GM04503 (cell line): ENCODE measurements around the gene RPP21.

Experiments used
- DNase-seq: peaks from one replicate; pipeline ENCODE4 v3.0.0-alpha.2; 2012; ENCODE audit warnings: low read depth

RPP21 gene

DNA sequence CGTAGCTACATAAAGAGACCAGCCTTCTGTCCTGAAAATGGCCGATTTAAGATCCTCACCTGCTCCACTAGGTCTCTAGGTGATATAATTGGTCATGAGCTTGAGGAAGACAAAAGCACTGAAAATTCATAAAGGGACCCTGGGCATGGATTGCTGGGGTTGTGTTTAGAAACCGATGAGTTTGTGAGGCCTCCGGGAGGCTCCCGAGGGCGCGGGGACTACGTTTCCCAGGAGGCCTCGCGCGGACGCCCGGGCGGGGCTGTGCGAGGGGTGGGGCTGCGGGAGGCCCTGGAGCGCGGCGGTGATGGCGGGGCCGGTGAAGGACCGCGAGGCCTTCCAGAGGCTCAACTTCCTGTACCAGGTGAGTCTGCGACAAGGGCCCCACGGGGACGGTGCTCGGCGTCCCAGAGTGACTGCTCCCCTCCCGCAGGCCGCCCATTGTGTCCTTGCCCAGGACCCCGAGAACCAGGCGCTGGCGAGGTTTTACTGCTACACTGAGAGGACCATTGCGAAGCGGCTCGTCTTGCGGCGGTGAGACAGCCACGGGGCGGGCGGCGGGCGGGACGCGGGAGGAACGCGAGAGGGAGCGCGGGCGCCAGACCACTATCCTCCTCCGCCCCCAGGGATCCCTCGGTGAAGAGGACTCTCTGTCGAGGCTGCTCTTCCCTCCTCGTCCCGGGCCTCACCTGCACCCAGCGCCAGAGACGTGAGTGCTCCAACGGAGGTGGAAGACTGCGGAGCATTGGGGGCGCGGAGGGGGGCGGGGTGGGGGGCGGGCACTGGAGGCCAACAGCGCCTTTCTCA, at the start of gene RPP21:
TSS of gene RPP21 (plus strand) at position 289 of the 804 bp plus-strand sequence. CDS start at position 305, 16 bp downstream.
- DNase-seq = peak; percentile 33

DNA sequence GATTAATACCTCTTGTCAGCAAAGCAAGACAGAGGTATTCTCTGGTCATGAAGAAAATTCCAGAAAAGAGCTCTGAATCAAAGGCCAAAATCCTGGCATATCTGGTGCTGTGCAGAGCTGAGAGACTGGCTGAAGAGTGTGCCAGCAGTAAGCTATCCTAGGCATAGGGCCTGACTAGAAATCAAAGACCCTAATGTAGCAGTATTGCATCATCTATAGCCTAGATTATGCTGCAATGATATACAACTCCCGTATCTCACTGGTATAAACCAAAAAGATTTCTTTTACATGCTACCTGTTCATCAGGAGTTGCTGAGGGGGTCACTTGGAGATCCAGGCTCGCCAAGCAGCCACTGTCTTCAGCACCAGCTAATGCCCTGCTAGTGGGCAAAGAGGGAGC, 49.1 kb upstream of the RPP21 start:
- no peak for DNase-seq

DNA sequence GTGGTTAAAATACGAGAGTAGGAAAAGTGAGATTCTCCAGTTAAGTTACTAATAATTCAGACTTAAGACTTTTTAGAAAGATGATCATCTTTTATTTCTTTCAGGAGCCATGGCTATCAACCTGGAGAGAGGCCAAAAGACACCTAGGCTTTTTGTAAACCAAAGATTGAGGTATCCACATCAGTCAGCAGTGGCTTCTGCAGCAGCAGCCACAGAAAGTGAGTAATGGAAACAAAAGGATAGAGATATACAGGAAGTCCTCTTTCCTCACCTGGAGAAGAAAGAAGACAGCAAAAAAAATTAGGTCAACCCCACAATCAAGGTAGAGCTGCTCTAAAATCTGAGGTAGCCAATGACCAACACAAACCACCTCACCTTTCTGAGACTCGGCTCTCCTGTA, 41.0 kb upstream of the RPP21 start:
- DNase-seq = no peak

DNA sequence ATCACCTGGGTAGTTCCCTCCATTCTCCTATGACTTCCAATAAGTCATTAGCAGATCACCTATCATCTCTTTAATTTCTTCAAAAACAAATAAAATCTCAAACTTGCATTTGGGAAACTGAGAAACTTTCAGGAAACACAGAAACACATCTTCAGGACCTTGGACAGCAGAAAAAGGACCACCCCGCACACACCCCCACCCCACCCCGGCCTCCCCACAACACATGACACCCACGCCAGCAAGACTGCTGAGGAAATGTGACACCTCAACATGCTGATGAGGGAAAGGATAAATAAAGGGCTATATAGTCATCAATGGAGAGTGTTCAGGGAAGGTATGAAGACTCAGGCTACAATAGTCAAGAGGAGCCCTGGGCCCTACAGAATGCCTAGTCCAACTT, 33.9 kb upstream of the RPP21 start:
- DNase-seq = no peak

DNA sequence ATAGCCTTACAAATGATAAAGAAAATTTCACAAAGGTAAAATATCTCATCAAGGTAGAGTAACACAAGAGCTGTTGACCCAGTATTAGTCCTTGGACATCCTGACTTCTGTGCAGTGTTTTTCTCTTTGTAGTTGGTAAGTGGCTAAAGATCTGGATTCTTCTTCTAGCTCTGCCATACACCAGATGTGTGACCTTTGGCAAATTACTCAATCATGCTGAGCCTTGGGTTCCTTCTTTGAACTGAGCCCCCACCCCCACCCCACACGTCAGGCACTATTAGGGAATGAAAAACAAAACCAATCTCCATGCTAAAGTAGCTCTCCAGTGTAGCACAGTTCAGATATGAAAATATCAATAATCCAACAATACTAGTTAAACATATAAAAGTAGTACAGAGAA, 33.3 kb upstream of the RPP21 start:
- DNase-seq = no peak

DNA sequence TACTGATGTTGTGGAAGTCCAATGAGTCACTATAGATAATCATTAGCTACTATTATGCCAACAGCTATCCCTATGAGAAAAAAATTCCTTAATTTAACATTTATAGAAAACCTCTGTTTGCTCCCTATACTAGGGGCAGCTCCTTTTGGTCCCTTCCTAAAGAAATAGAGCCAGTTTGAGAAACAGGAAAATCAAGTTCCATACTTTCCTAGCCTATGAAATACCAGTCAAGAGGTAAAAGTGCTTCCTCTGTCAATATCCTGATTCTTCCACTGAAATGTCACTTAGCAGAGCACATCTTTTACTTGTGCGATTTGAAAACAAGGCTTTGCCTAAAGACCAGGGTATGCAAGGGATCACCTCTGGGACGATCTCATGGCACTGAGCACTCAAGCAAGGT, 32.7 kb upstream of the RPP21 start:
- DNase-seq = no peak

DNA sequence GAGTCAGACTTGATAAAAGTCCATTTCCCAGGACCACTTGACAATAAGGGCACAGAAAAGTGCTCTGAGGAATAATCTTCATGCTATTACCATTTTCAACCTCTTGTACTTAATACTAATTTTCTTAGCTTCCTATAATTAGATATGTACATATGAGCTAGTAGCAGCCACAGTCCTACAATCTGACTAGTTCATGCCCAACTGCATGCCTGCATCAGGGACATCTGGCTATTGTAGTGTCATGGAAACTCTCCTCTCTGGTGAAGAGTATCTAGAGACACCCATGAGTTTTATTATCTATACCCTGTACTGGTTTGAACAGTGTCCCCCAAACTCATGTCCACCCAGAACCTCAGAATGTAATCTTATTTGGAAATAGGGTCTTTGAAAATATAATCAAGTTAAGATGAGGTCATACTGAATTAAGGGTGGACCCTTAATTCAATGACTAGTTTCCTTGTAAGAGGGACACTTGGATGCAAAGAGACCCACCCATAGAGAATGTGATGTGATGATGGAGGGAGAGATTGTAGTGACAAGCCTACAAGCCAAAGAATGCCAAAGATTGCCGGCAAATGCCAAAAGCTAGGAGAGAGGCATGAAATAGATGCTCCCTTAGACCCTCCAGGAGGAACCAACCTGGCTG, 32.2 kb upstream of the RPP21 start:
- DNase-seq = no peak

DNA sequence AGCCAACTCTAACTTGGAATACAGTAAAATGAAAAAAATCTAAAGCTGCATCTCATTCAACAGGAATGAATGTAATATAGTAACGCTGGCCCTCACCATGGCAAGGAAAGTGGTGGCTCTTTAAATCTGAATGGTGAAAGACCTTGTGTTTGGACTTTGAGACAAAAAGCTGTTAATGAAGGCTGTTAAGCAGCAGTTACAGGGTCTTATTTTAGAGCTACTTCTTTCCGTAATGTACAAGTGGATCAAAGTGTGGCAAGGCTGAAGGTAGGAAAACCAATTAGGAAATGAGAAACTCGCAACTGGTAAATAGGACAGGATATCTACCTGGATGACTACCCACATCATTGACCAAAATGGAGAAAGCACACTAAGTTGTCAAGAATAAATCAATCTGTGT, 29.8 kb upstream of the RPP21 start:
- DNase-seq = no peak

DNA sequence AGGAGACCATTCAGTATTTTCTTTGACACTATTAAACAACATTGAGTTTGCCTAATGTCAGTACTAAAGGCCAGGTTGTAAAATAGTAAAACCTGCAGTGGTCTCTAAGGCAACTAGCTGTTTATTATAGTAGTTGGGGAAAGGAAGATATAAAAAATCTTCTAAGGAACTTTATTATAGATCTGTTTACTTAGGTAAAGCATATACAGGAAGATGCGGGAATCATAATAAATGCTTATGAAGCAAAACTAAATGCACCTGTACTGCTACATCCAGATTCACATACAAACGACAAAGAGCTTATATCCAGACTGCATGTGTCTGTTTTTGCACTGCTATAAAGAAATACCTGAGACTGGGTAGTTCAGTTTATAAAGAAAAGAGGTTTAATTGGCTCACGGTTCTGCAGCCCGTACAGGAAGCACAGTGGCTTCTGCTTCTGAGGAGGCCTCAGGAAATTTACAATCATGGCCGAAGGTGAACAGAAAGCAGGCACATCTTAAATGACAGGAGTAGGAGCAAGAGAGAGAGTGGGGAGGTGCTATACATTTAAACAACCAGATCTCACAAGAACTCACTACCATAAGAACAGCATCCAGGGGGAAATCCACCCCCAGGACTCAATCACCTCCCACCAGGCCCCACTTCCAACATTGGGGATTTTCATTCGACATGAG, 26.9 kb upstream of the RPP21 start:
- DNase-seq = no peak

DNA sequence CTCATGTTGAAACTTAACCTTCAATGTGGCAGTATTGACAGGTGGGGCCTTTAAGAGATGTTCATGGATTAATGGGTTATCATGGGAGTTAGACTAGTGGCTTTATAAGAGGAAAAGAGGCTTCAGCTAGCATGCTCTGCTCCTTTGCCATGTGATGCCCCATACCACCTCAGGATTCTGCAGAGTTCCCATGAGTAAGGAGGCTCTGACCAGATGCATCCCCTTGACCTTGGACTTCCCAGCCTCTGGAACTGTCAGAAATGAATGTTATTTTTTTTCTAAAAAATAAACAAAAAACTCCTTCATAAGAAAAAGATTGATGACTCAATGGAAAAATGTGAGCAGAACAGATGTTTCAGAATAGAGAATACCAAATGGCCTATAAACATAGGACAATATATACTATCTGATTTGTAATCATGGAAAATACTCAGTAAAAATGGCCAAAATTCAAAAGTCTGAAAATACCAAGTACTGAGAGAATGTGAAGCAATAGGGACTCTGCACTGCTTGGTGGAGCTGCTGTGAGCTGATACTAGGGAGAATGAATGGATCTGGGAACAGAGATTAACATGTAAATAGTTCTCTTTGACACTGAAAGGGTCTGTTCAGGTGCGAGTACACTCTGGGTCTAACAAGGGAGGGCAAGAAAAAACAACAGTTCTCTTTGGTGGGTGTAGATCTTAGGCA, 25.7 kb upstream of the RPP21 start:
- no peak for DNase-seq

DNA sequence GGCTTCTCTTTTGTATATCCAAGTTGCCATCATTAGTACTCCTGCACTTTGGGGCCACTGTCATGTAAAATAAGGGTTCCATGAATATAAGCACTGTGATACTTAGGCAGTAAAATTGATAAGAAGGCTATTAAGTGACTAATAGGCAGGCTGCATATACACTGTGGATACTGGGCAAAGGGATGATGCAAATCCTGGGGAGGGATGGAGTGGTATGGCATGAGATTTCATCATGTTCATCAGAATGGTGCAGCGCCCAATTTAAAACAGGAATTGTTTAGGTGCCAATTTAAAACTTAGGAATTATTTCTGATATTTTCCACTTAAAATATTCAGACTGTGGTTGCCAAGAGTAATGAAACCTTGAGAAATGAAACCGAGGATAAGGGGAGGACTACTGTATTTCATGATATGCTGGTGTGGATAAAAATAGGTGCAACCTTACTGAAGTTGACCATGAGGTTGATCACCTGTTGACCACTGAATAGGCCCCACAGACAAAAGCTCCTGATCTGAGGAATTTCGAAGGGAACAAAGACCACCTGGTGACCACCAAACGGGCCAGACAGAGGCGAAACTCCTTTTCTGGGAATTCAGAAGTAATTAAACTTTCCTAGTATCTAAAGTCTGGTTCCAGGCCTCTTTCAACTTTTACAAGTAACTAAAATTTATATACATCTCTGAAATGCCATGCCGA, 23.1 kb upstream of the RPP21 start:
- DNase-seq = no peak

DNA sequence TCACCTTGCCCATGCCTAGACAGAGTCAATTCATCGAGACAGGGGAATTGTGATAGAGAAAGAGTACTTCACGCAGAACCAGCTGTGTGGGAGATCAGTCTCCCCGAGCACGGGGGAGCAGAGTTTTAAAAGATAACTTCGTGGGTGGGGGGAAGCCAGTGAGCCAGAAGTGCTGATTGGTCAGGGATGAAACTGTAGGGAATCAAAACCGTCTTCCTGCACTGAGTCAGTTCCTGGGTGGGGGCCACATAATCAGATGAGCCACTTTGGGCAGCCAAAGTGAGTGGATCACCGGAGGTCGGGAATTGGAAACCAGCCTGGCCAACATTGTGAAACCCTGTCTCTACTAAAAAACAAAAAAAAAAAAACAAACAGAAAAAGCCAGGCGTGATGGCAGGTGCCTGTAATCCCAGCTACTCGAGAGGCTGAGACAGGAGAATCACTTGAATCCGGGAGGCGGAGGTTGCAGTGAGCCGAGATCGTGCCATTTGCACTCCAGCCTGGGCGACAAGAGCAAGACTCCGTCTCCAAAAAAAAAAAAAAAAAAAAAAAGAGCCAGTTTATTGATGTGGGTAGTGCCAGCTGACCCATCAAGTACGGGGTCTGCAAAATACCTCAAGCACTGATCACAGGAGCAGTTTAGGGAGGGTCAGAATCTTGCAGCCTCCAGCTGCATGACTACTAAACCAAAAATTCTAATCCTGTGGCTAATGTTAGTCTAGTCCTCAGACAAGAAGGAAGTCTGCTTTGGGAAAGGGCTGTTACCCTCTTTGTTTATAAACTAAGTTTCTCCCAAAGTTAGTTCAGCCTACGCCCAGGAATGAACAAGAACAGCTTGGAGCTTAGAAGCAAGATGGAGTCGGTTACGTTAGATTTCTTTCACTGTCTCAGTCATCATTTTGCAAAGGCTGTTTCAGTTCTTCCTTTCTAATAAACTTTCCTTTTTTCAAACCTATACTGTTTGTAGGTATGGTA, 22.1 kb upstream of the RPP21 start:
- DNase-seq = peak; percentile 36

DNA sequence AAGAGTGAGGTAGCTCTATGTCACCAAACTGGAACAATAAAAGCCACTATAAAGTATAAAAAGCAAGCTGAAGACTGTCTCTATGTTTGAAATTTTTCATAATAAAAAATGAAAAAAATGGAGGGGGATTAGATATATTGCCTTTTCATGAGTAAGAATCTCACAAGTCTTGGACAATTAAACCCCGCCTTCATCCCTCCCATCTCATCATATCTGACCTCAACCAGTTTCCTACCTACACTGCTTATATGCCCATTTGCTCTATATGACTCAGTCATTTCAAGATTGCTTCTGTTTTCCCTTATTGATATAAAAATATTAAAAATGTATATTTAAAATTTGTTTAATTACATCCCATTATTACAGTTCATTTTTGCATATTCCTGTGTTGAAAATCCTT, 21.1 kb upstream of the RPP21 start:
- DNase-seq = no peak

DNA sequence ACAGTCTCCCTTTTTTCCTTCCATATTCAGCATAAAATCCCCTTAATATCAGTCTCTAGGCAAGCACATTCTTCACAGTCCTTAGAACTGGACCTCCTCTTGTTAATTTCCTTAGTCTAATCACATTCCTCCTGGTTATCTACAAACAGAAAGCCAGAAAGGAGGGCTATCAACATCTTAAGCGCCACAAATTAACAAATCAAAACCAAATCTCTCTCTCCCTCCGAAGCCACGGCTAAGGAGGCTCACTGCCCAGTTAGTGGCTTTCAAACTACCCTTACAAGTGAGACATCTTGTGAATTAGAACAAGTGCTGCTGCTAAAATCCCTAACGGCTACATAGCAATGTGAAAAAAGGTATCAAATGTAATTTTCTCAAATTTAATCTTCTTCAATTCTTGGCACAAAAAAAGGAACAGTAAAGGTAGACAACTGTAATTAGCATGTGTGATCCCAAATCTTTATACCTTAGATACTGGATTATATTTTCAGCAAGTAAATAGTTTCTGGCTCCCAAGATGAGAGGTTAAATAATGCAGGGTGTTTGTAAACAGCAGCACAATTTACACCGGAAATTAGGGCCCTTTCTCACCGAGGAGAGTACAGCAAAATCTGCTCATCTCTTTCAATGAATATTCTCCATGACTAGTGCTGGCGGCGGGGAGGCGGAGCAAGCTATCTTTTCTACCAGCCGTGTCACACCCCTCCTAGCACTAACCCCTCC, 19.6 kb upstream of the RPP21 start:
- no peak for DNase-seq

DNA sequence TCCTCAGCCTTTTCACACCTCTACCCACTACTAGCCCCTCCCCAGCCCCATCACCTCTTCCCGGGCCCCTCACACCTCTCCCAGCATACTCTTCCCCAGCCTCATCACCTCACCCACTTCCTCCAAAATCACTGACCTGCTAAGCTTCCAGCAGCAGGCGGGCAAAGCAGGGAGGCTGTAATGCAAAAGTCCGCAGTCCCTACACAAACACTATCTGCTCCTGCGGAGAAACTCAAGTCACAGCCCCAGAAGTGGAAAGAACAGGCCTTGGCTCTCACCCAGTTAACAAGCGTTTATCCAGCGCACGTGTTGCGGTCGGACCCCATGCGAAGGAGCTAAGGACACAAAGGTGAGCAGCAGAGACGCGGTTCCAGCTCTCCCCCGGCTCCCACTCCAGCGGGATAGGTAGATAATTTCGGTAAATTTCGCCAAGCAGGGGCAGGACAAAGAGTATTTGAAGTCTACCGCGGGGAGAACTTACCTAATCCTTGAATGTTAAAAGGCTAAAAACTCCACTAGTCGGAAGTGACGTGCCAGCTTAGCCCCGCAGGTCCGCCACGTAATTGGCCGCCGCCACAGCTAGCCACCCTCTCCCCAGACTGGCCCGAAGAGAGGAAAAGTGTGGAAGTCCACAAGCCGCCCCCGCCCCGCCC, 19.0 kb upstream of the RPP21 start:
- DNase-seq = peak; percentile 29

DNA sequence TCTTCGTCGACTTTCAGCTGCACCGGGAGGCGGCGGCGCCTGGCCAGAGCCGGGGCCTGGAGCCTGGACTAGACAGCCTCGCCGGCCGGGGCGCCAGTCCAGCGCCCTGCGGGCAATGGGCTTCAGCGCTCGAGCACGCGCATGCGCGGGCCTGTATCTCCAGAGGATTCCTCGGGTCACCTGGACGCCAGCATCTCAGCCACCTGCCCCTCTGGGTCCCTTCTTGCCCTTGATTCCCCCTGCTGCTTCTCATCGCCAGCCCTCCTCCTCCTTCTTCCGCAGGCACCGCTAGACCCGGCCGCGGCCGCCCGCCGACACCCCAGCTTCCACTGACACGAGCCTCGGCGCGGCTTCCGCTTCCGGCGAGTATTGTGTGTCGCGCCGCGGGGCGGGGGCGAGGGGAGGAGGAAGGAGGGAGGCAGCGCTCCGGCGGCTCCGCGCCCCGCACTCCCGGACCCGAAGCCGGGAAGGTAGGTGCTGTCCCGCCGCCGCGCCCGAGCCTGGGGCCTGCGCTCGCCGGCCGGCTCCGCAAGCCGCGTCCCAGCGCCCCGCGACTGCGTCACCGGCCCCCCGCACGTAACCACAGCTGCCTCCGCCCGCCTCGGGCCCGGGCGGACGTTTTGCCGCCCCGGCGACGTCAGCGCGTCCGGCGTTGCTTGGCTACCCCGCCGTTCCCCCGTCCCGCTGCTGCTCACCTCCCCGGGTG, 18.3 kb upstream of the RPP21 start, which contains the start of gene TRIM39:
TSS of gene TRIM39 (plus strand) at position 402 of the 706 bp plus-strand sequence. CDS start 2,391 bp downstream, outside the sequence.
- peak; percentile 32 for DNase-seq

DNA sequence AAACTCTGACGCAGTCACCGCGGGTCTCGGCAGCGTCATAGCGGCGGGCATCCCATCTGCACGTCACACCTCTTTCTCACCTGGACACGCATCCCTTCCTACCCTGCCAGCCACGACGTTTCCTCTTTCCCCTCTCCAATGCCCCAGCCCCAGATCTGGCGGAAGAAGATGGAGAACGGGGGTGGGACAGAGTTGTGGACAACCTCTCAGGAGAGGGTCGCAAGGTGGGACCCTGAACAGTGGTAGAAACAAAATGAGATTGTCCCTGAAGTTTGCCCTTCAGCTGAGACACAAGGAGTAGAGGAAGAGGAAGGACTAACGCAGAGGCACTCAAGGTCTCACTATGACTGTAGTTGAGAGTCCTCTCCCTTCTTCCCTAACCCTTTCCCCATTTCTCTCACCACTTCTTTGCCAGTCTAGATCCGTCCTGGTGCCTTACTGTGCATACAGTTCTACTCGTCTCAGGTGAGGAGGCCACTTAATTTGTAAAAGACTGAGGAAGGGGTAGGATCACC, 17.7 kb upstream of the RPP21 start:
- no peak for DNase-seq

DNA sequence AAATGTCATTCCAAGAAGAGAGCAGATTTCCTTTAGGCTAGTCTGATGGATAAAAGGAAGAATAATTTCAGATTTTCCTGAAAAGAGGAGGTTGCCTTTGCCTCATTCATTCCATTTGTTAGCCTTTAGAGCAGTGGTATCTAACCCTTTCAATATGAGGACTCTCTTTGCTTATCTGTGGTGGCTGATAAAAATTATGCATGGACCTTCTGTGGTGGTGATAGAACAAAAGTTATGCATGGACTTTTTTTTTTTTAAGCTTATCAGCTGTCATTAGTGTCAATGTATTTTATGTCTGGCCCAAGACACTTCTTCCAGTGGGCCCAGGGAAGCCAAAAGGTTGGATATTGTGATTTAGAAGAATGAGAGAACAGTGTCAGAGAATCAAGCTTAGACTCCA, 16.6 kb upstream of the RPP21 start:
- DNase-seq = no peak
